HFFc6 (cell line): ENCODE results near the gene ARHGAP23. TPM values are rescaled to one million over a fixed set of nuclear protein-coding genes. Genes with fewer than 3 reads are reported as not detected.
A peak's percentile ranks its signal among the peaks of the same experiment; 100 is the strongest.

Source experiments
- DNase-seq: peaks from one replicate; pipeline ENCODE4 v3.0.0-alpha.2; 2018
- H3K27ac Mint-ChIP-seq: 2 replicates; pipeline ENCODE4 v1.8.0; 2020; ENCODE audit warnings: mild to moderate bottlenecking, mixed read lengths
- H3K27me3 Mint-ChIP-seq: 2 replicates; pipeline ENCODE4 v1.8.0; 2021; ENCODE audit warnings: mild to moderate bottlenecking, moderate library complexity, mixed read lengths; ENCODE audit not compliant: insufficient read depth
- H3K36me3 Mint-ChIP-seq: 2 replicates; pipeline ENCODE4 v1.8.0; 2021; ENCODE audit warnings: low read depth, mixed read lengths
- H3K4me1 Mint-ChIP-seq: 2 replicates; pipeline ENCODE4 v1.8.0; 2020; ENCODE audit warnings: low read depth, mixed read lengths
- H3K4me3 Mint-ChIP-seq: 2 replicates; pipeline ENCODE4 v1.8.0; 2020; ENCODE audit warnings: mild to moderate bottlenecking, moderate library complexity, mixed read lengths
- H3K9me3 Mint-ChIP-seq: 2 replicates; pipeline ENCODE4 v1.8.0; 2020; ENCODE audit warnings: mild to moderate bottlenecking, mixed read lengths
- total RNA-seq, 6 experiments: library from RNA; stranded (reverse); fragmentation: NEBNext Ultra II Directional; extraction: Animal tissue kit (Norgen Biotek cat#: 25700); gene quantifications; 2 replicates in 1 of 6; 3 replicates in 5 of 6; pipeline ENCODE4 v1.2.3, GENCODE V29; 2021
- TF ChIP-seq, protein P1 (sequence below): fragments of 200-600 bp; sonication (generic); IDR thresholded peaks from 2 replicates; pipeline ENCODE4 v1.5.0; 2021; ENCODE audit warnings: antibody characterized with exemption, mild to moderate bottlenecking

ARHGAP23 gene
- total RNA-seq, 6 experiments from 2014 or later: 206 to 231 (median 224) TPM

DNA sequence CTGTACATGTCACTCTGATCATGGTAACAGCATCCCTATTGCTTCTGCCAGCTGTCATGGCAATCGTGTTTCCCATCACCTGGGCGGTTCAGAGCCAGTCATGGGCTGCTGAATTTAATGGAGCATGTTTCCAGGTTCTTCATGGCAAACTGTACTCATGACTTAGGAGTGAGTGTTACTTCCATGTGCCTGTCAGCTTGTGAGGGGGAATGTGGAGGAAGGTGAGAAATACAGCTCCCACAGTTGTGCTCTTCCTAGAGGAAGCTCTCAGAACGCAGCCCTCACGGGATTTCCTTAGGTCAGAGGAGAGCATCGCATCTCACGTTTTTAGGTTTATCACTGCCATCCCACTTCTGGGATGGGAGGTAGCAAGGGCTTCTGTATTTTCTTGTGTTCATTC is 28.0 kb upstream of the ARHGAP23 start:
- TF ChIP-seq, protein P1, sequence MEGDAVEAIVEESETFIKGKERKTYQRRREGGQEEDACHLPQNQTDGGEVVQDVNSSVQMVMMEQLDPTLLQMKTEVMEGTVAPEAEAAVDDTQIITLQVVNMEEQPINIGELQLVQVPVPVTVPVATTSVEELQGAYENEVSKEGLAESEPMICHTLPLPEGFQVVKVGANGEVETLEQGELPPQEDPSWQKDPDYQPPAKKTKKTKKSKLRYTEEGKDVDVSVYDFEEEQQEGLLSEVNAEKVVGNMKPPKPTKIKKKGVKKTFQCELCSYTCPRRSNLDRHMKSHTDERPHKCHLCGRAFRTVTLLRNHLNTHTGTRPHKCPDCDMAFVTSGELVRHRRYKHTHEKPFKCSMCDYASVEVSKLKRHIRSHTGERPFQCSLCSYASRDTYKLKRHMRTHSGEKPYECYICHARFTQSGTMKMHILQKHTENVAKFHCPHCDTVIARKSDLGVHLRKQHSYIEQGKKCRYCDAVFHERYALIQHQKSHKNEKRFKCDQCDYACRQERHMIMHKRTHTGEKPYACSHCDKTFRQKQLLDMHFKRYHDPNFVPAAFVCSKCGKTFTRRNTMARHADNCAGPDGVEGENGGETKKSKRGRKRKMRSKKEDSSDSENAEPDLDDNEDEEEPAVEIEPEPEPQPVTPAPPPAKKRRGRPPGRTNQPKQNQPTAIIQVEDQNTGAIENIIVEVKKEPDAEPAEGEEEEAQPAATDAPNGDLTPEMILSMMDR: no peak
- no peak for DNase-seq
- peaks cover 16% of the 10 kb centered on the region for H3K36me3 Mint-ChIP-seq
- H3K27ac Mint-ChIP-seq: no peak overlapping the region
- H3K9me3 Mint-ChIP-seq: no peaks in the 10 kb centered on the region
- peaks cover 2% of the 10 kb centered on the region for H3K27me3 Mint-ChIP-seq
- no peaks in the 10 kb centered on the region for H3K4me1 Mint-ChIP-seq
- H3K4me3 Mint-ChIP-seq: no peak overlapping the region

GRCh38 chr17:38401459-38401858 is 26.8 kb upstream of the ARHGAP23 start:
- TF ChIP-seq, protein P1: no peak
- H3K9me3 Mint-ChIP-seq: no peaks in the 10 kb centered on the region
- DNase-seq: no peak
- no peak overlapping the region for H3K4me3 Mint-ChIP-seq
- H3K27ac Mint-ChIP-seq: no peak overlapping the region
- H3K27me3 Mint-ChIP-seq: peaks cover 2% of the 10 kb centered on the region
- H3K4me1 Mint-ChIP-seq: no peaks in the 10 kb centered on the region
- peaks cover 7% of the 10 kb centered on the region; the same call in 1 of the 2 replicates for H3K36me3 Mint-ChIP-seq

- Mint-ChIP-seq H3K4me1 (no peaks in the 10 kb centered on the region), H3K4me3 (no peak overlapping the region)
Measured at GRCh38 chr17:38402897-38403296, 25.4 kb upstream of the ARHGAP23 start.

GRCh38 chr17:38403491-38403890 is 24.8 kb upstream of the ARHGAP23 start:
- DNase-seq: no peak
- TF ChIP-seq, protein P1: no peak
- Mint-ChIP-seq H3K4me3 (no peak overlapping the region), H3K27ac (no peak overlapping the region), H3K4me1 (no peaks in the 10 kb centered on the region), H3K27me3 (peaks cover 2% of the 10 kb centered on the region), H3K36me3 (peaks cover 7% of the 10 kb centered on the region; the same call in 1 of the 2 replicates), H3K9me3 (no peaks in the 10 kb centered on the region)

More at GRCh38 chr17:38402897-38403296, 25.4 kb upstream of the ARHGAP23 start:
- TF ChIP-seq, protein P1: peak; percentile 25; the same call in 1 of the 2 replicates
- Mint-ChIP-seq H3K27me3 (peaks cover 2% of the 10 kb centered on the region), H3K27ac (no peak overlapping the region), H3K36me3 (peaks cover 7% of the 10 kb centered on the region; the same call in 1 of the 2 replicates), H3K9me3 (no peaks in the 10 kb centered on the region)
- DNase-seq: no peak

DNA sequence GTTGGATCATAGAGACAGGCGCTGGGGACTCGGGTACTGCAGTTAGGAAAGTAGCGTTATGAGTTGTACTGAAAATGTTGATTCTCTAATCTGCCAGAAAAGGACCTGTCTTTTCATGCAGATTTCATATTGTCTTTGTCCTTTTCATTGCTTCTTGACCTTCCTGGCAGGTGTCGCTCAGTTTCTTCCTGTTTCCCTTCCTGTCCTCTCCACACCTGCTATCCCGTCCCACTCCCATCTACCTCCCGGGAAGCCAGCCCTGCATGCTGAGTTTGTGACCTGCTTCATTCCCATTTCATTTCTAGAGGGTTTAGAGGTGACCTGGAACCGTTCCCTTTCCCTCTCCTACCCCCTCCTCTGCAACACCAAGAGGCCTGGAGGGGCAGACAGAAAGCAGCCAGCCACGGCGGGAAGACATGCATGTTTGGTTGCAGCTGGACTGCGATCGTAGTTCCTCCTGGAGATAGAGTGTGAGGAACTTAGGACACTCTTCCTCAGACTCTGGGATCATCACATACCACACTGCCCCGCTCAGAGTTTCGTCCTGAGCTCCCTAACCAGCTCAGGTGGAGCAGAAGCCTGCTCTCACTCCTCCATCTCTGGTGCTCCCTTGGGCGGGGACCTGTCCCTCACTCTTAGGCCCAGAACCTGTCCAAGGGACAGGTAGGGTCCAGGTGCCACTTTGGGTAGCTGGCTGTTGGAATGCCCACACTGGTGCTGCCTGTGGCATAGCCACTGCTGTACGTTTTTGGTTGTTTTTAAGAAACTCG is 23.9 kb upstream of the ARHGAP23 start:
- Mint-ChIP-seq H3K27ac (no peak overlapping the region), H3K36me3 (peaks cover 7% of the 10 kb centered on the region; the same call in 1 of the 2 replicates), H3K27me3 (peaks cover 2% of the 10 kb centered on the region), H3K4me3 (no peak overlapping the region), H3K9me3 (no peaks in the 10 kb centered on the region), H3K4me1 (no peaks in the 10 kb centered on the region)
- TF ChIP-seq, protein P1: no peak
- DNase-seq: no peak
